Liver (tissue), 3 donors: ENCODE data around the gene GTSE1.

ENCODE experiments used
- CTCF ChIP-seq: fragments of 150-350 bp; IDR thresholded peaks from 2 replicates; pipeline ENCODE4 v1.5.1; 2017; ENCODE audit warnings: improper control_type of control experiment, low read depth, low read length; ENCODE audit not compliant: missing input control
- TAF1 ChIP-seq: conservative IDR thresholded peaks from 2 replicates; pipeline ENCODE4 v1.6.1; 2016; ENCODE audit warnings: antibody characterized with exemption, mild to moderate bottlenecking
- YY1 ChIP-seq: IDR thresholded peaks from 2 replicates; pipeline ENCODE4 v1.6.1; 2016; ENCODE audit warnings: antibody characterized with exemption, mild to moderate bottlenecking
- donor health status: healthy.
- donor health status: healthy.

DNA sequence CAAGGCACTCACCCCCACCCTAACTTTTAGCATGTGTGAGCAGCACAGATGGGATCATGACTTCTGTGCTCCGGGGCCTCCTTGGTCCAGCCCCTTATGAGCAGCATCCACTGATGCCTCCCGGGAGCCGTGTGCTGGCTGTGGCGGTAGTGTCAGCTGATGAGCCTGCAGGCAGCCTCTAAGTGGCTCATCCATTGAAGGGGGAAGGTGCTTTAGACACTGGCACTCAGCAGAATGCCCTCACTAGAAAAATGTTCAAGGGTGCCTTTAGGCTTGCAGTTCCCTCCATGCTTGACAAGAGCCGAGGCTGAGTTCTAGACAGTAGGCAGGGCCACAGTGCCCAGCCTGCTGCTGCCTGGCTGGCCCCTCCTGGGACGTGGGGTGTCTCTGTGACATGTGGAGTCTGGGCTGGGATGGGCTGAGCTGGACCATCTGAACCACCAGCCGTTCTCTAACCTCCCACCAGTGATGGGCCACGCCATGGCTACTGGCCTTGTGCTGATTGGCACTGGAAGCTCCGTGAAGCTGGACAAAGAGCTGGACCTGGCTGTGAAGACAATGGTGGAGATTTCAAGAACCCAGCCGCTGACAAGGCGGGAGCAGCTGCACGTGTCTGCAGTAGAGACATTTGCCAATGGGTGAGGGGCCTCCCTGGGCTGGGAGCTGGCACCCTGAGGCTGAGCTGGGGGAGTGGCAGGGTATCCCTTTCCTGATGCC is 23.1 kb upstream of the GTSE1 start:
- TF ChIP-seq TAF1 (no peak), CTCF (no peak), YY1 (no peak)
